ENCODE measurements around the gene ITGAL. TPM values are rescaled to one million over a fixed set of nuclear protein-coding genes. Genes with fewer than 3 reads are reported as not detected.

The ITGAL gene
- total RNA-seq, 2 experiments from 2014 or later: 210 to 222 TPM

GRCh38 chr16:30526137-30526822 is 53.7 kb downstream of the ITGAL start, which contains the start of gene ZNF768:
TSS of gene ZNF768 (minus strand) at chr16:30526566. CDS start at chr16:30526413, 153 bp downstream.
- H3K36me3 Mint-ChIP-seq (ENCODE audit: low read depth): peaks cover 21% of the 10 kb centered on the region
- peak; percentile 51 for DNase-seq
- no peaks in the 10 kb centered on the region for H3K9me3 Mint-ChIP-seq (ENCODE audit: low read depth)
- peak within 1 kb of the TSS; percentile 73 for H3K4me3 Mint-ChIP-seq
- peaks cover 36% of the 10 kb centered on the region for H3K4me1 Mint-ChIP-seq
- intact Hi-C loops (cut with DNase I, micrococcal nuclease): loop anchor here (1.0 to 5.0 kb wide), 9 partner anchors 8 to 156 kb away; partner anchors contain the start of genes DCTPP1 (in 1 of the 2), ITGAL (in 1 of the 2), PRR14 (in 1 of the 2) and TBC1D10B (in 1 of the 2)
- ChIA-PET POLR2A (interaction anchor here (0.7 to 1.2 kb wide), 2 partner anchors 36 to 108 kb away, joined by 3 read pairs; no protein-coding TSS in a partner anchor), CTCF (interaction anchor here (0.8 to 1.0 kb wide), 4 partner anchors 45 to 408 kb away, joined by 3 to 5 read pairs (median 3); partner anchors contain the start of gene DCTPP1)
- H3K27me3 Mint-ChIP-seq: no peaks in the 10 kb centered on the region
- H3K27ac Mint-ChIP-seq: peak within 1 kb of the TSS; percentile 62
- no peak for ATAC-seq

GRCh38 chr16:30526823-30527634 is 54.5 kb downstream of the ITGAL start:
- Mint-ChIP-seq H3K9me3 (ENCODE audit: low read depth) (no peaks in the 10 kb centered on the region), H3K4me1 (peaks cover 37% of the 10 kb centered on the region), H3K4me3 (peak overlapping the region; percentile 55), H3K36me3 (ENCODE audit: low read depth) (peaks cover 17% of the 10 kb centered on the region), H3K27me3 (no peaks in the 10 kb centered on the region), H3K27ac (peak overlapping the region; percentile 62)
- ChIA-PET CTCF (interaction anchor here (0.7 to 1.2 kb wide), 4 partner anchors 10 to 97 kb away, joined by 3 to 4 read pairs (median 4); partner anchors contain the start of gene DCTPP1), POLR2A (interaction anchor here (0.6 to 1.1 kb wide), 8 partner anchors 9 to 123 kb away, joined by 3 to 8 read pairs (median 4); no protein-coding TSS in a partner anchor)
- DNase-seq (peak; percentile 98), ATAC-seq (peak; percentile 93)
- intact Hi-C loops (cut with DNase I, micrococcal nuclease): loop anchor here (1.0 to 5.0 kb wide), 21 partner anchors 7 to 547 kb away; partner anchors contain the start of genes DCTPP1 (in 2 of the 2), ZNF764 (in 2 of the 2), FBRS (in 1 of the 2) and ITGAL (in 1 of the 2)

GRCh38 chr16:30527635-30528178 is 55.2 kb downstream of the ITGAL start:
- Mint-ChIP-seq H3K36me3 (ENCODE audit: low read depth) (peaks cover 13% of the 10 kb centered on the region), H3K27me3 (no peaks in the 10 kb centered on the region), H3K9me3 (ENCODE audit: low read depth) (no peaks in the 10 kb centered on the region), H3K4me1 (peaks cover 37% of the 10 kb centered on the region), H3K27ac (peak overlapping the region; percentile 62), H3K4me3 (peak overlapping the region; percentile 55)
- peak; percentile 41 for DNase-seq
- ChIA-PET POLR2A (interaction anchor here (0.8 to 1.1 kb wide), 4 partner anchors 8 to 70 kb away, joined by 3 to 8 read pairs (median 4); no protein-coding TSS in a partner anchor), CTCF (interaction anchor here (0.7 to 1.2 kb wide), 3 partner anchors 43 to 107 kb away, joined by 3 to 4 read pairs (median 3); no protein-coding TSS in a partner anchor)
- intact Hi-C loops (cut with DNase I, micrococcal nuclease): loop anchor here (1.0 to 5.0 kb wide), 19 partner anchors 31 to 547 kb away; partner anchors contain the start of genes DCTPP1 (in 2 of the 2), ZNF764 (in 2 of the 2), FBRS (in 1 of the 2) and ITGAL (in 1 of the 2)
- ATAC-seq: no peak

- DNase-seq (no peak), ATAC-seq (no peak)
- intact Hi-C loops (cut with DNase I, micrococcal nuclease): loop anchor here in 1 of 2 experiments (5.0 kb wide), 1 partner anchor 72 kb away; no protein-coding TSS in a partner anchor
- H3K27ac Mint-ChIP-seq: no peak overlapping the region
- peaks cover 20% of the 10 kb centered on the region for H3K36me3 Mint-ChIP-seq (ENCODE audit: low read depth)
- peaks cover 43% of the 10 kb centered on the region for H3K4me1 Mint-ChIP-seq
- no peak overlapping the region for H3K4me3 Mint-ChIP-seq
- H3K27me3 Mint-ChIP-seq: no peaks in the 10 kb centered on the region
- H3K9me3 Mint-ChIP-seq (ENCODE audit: low read depth): no peaks in the 10 kb centered on the region
- ChIA-PET POLR2A (interaction anchor here (0.5 kb wide), 1 partner anchor 21 kb away, joined by 4 read pairs; no protein-coding TSS in a partner anchor), CTCF (interaction anchor here (0.7 to 0.8 kb wide), 2 partner anchors 106 to 163 kb away, joined by 3 read pairs; no protein-coding TSS in a partner anchor)
Observed at GRCh38 chr16:30528799-30529457, 56.4 kb downstream of the ITGAL start.

- H3K27me3 Mint-ChIP-seq: no peaks in the 10 kb centered on the region
- peak overlapping the region; percentile 43 for H3K27ac Mint-ChIP-seq
- no peak overlapping the region for H3K4me3 Mint-ChIP-seq
- intact Hi-C loops (cut with DNase I, micrococcal nuclease): loop anchor here in 1 of 2 experiments (5.0 kb wide), 1 partner anchor 38 kb away; no protein-coding TSS in a partner anchor
- H3K9me3 Mint-ChIP-seq (ENCODE audit: low read depth): no peaks in the 10 kb centered on the region
- DNase-seq (no peak), ATAC-seq (no peak)
- H3K4me1 Mint-ChIP-seq: peaks cover 43% of the 10 kb centered on the region
- CTCF ChIA-PET: interaction anchor here (0.5 to 1.4 kb wide), 6 partner anchors 28 to 437 kb away, joined by 3 to 4 read pairs (median 3); partner anchors contain the start of genes DCTPP1 and ZNF764
- POLR2A ChIA-PET: interaction anchor here (0.6 kb wide), 1 partner anchor 28 kb away, joined by 4 read pairs; no protein-coding TSS in a partner anchor
- peaks cover 20% of the 10 kb centered on the region for H3K36me3 Mint-ChIP-seq (ENCODE audit: low read depth)
Observed at GRCh38 chr16:30530163-30531037, 57.9 kb downstream of the ITGAL start.

GRCh38 chr16:30532285-30533145 is 60.0 kb downstream of the ITGAL start:
- intact Hi-C loops (cut with DNase I, micrococcal nuclease): loop anchor here in 1 of 2 experiments (5.0 kb wide), 1 partner anchor 40 kb away; no protein-coding TSS in a partner anchor
- no peak for ATAC-seq
- H3K36me3 Mint-ChIP-seq (ENCODE audit: low read depth): peaks cover 39% of the 10 kb centered on the region
- H3K9me3 Mint-ChIP-seq (ENCODE audit: low read depth): no peaks in the 10 kb centered on the region
- H3K4me1 Mint-ChIP-seq: peaks cover 54% of the 10 kb centered on the region
- CTCF ChIA-PET: interaction anchor here (1.6 kb wide), 1 partner anchor 59 kb away, joined by 5 read pairs; no protein-coding TSS in a partner anchor
- no peak overlapping the region for H3K27ac Mint-ChIP-seq
- POLR2A ChIA-PET: no interaction called here
- DNase-seq: no peak
- H3K4me3 Mint-ChIP-seq: peak overlapping the region; percentile 91
- no peaks in the 10 kb centered on the region for H3K27me3 Mint-ChIP-seq

- DNase-seq: no peak
- H3K27me3 Mint-ChIP-seq: no peaks in the 10 kb centered on the region
- no peaks in the 10 kb centered on the region for H3K9me3 Mint-ChIP-seq (ENCODE audit: low read depth)
- H3K4me1 Mint-ChIP-seq: peaks cover 54% of the 10 kb centered on the region
- peak overlapping the region; percentile 91 for H3K4me3 Mint-ChIP-seq
- CTCF ChIA-PET: interaction anchor here (1.6 to 3.2 kb wide), 2 partner anchors 60 to 103 kb away, joined by 5 to 30 read pairs; partner anchors contain the start of gene DCTPP1
- peaks cover 45% of the 10 kb centered on the region for H3K36me3 Mint-ChIP-seq (ENCODE audit: low read depth)
- intact Hi-C loops (cut with DNase I, micrococcal nuclease): loop anchor here in 1 of 2 experiments (5.0 kb wide), 1 partner anchor 41 kb away; no protein-coding TSS in a partner anchor
- peak overlapping the region; percentile 85 for H3K27ac Mint-ChIP-seq
- POLR2A ChIA-PET: interaction anchor here (0.8 to 3.2 kb wide), 2 partner anchors 25 to 45 kb away, joined by 3 to 30 read pairs; partner anchors contain the start of gene ZNF764
- no peak for ATAC-seq
Observed at GRCh38 chr16:30533146-30533522, 60.6 kb downstream of the ITGAL start.

GRCh38 chr16:30533748-30534367 is 61.3 kb downstream of the ITGAL start:
- POLR2A ChIA-PET: interaction anchor here (0.6 to 3.2 kb wide), 7 partner anchors 16 to 893 kb away, joined by 3 to 30 read pairs (median 5); partner anchors contain the start of genes DCTPP1, ZNF688 and ZNF764
- Mint-ChIP-seq H3K4me1 (peaks cover 48% of the 10 kb centered on the region), H3K27ac (peak overlapping the region; percentile 96), H3K4me3 (peak overlapping the region; percentile 91), H3K27me3 (no peaks in the 10 kb centered on the region), H3K9me3 (ENCODE audit: low read depth) (no peaks in the 10 kb centered on the region), H3K36me3 (ENCODE audit: low read depth) (peaks cover 49% of the 10 kb centered on the region)
- intact Hi-C loops (cut with DNase I, micrococcal nuclease): loop anchor here (1.0 to 5.0 kb wide), 6 partner anchors 8 to 163 kb away; partner anchors contain the start of genes DCTPP1 (in 1 of the 2), TBC1D10B (in 1 of the 2), ZNF768 (in 1 of the 2) and ZNF785 (in 1 of the 2)
- DNase-seq (peak; percentile 57), ATAC-seq (peak; percentile 2)
- CTCF ChIA-PET: interaction anchor here (0.6 to 3.2 kb wide), 8 partner anchors 12 to 104 kb away, joined by 3 to 30 read pairs (median 10); partner anchors contain the start of genes DCTPP1 and ZNF764
